Neural cell (in vitro differentiated cells): ENCODE results near the gene CPM. TPM values are rescaled to one million over a fixed set of nuclear protein-coding genes. Genes with fewer than 3 reads are reported as not detected.

Experiments
- H2AFZ ChIP-seq: fragments of 200-600, 300-800 bp; sonication (generic), shearing (Covaris generic); 2 replicates; pipeline ENCODE4 v1.6.0; 2014; ENCODE audit warnings: low read depth, mild to moderate bottlenecking, antibody characterized with exemption, low read length, moderate library complexity
- H3F3A ChIP-seq: fragments of 200-600 bp; shearing (Covaris generic); 2 replicates; pipeline ENCODE4 v1.6.1; 2016; ENCODE audit warnings: mild to moderate bottlenecking, moderate library complexity, mixed read lengths, antibody characterized with exemption, low read length; ENCODE audit not compliant: insufficient read depth, poor library complexity, severe bottlenecking
- H3K27ac ChIP-seq: fragments of 200-600, 300-800 bp; sonication (generic), shearing (Covaris generic); 2 replicates; pipeline ENCODE4 v1.5.1; 2014; ENCODE audit warnings: mild to moderate bottlenecking, low read length, moderate library complexity
- H3K27me3 ChIP-seq: fragments of 300-800, 200-600 bp; sonication (generic), shearing (Covaris generic); 2 replicates; pipeline ENCODE4 v1.6.0; 2014; ENCODE audit warnings: mild to moderate bottlenecking, low read depth, low read length, moderate library complexity; ENCODE audit not compliant: insufficient read depth
- H3K36me3 ChIP-seq: fragments of 300-800, 200-600 bp; sonication (generic), shearing (Covaris generic); 2 replicates; pipeline ENCODE4 v1.5.1; 2014; ENCODE audit warnings: mild to moderate bottlenecking, antibody characterized with exemption, low read length, moderate library complexity; ENCODE audit not compliant: insufficient read depth
- H3K4me2 ChIP-seq: fragments of 300-800, 200-600 bp; sonication (generic), shearing (Covaris generic); 2 replicates; pipeline ENCODE4 v1.6.0; 2014; ENCODE audit warnings: mild to moderate bottlenecking, low read length
- H3K4me3 ChIP-seq: fragments of 300-800, 200-600 bp; sonication (generic), shearing (Covaris generic); 2 replicates; pipeline ENCODE4 v1.5.1; 2014; ENCODE audit warnings: mild to moderate bottlenecking, low read length, moderate library complexity
- H3K79me2 ChIP-seq: fragments of 200-600 bp; shearing (Covaris generic); replicated peaks from 2 replicates; pipeline ENCODE4 v1.6.0; 2014; ENCODE audit warnings: mild to moderate bottlenecking, low read length, moderate library complexity; ENCODE audit not compliant: insufficient read depth
- H3K9ac ChIP-seq: fragments of 300-800, 200-600 bp; sonication (generic), shearing (Covaris generic); 2 replicates; pipeline ENCODE4 v1.6.1; 2016; ENCODE audit warnings: mild to moderate bottlenecking, low read length, mixed read lengths
- H3K9me2 ChIP-seq: fragments of 200-600 bp; shearing (Covaris generic); 2 replicates; pipeline ENCODE4 v1.6.1; 2016; ENCODE audit warnings: mild to moderate bottlenecking, low read length, mixed read lengths; ENCODE audit not compliant: insufficient read depth
- H3K9me3 ChIP-seq: fragments of 200-600, 300-800 bp; sonication (generic), shearing (Covaris generic); 2 replicates; pipeline ENCODE4 v1.6.1; 2016; ENCODE audit warnings: mild to moderate bottlenecking, mixed run types, low read length, moderate library complexity, mixed read lengths
- H4K20me1 ChIP-seq: fragments of 200-600 bp; shearing (Covaris generic); 2 replicates; pipeline ENCODE4 v1.6.1; 2016; ENCODE audit warnings: mild to moderate bottlenecking, mixed run types; ENCODE audit not compliant: insufficient read depth
- EP300 ChIP-seq: fragments of 450-650 bp; conservative IDR thresholded peaks from 2 replicates; pipeline ENCODE4 v1.6.1; 2014; ENCODE audit warnings: antibody characterized with exemption, mild to moderate bottlenecking, moderate library complexity; ENCODE audit not compliant: poor library complexity, severe bottlenecking
- EZH2 ChIP-seq: fragments of 200-600, 300-800 bp; shearing (Covaris generic), sonication (generic); IDR thresholded peaks from 2 replicates; pipeline ENCODE4 v1.6.1; 2014; ENCODE audit warnings: antibody characterized with exemption, low read length, borderline replicate concordance, mild to moderate bottlenecking; ENCODE audit not compliant: insufficient read depth, poor library complexity, severe bottlenecking
- MXI1 ChIP-seq: fragments of 450-650 bp; conservative IDR thresholded peaks from 2 replicates; pipeline ENCODE4 v1.6.1; 2014; ENCODE audit warnings: antibody characterized with exemption, mild to moderate bottlenecking; ENCODE audit not compliant: poor library complexity, severe bottlenecking
- POLR2AphosphoS5 ChIP-seq: IDR thresholded peaks from 2 replicates; pipeline ENCODE4 v1.6.1; 2012
- RAD21 ChIP-seq: fragments of 450-650 bp; conservative IDR thresholded peaks from 2 replicates; pipeline ENCODE4 v1.6.1; 2014; ENCODE audit warnings: antibody characterized with exemption, mild to moderate bottlenecking, moderate library complexity
- SMC3 ChIP-seq: fragments of 450-650 bp; conservative IDR thresholded peaks from 2 replicates; pipeline ENCODE4 v1.6.1; 2014; ENCODE audit warnings: antibody characterized with exemption, mild to moderate bottlenecking, moderate library complexity; ENCODE audit not compliant: poor library complexity
- TAF1 ChIP-seq: IDR thresholded peaks from 2 replicates; pipeline ENCODE4 v1.6.1; 2012; ENCODE audit warnings: low read depth
- polyA plus RNA-seq: library from polyadenylated mRNA; depleted of rRNA; stranded (reverse); fragments of >200 nt; gene quantifications from 2 replicates; pipeline ENCODE4 v1.2.3, GENCODE V29; 2014
- TF ChIP-seq, protein P1 (sequence below): IDR thresholded peaks from 2 replicates; pipeline ENCODE4 v1.6.1; 2012; ENCODE audit warnings: borderline replicate concordance
- TF ChIP-seq, protein P2 (sequence below): fragments of 450-650 bp; IDR thresholded peaks from 2 replicates; pipeline ENCODE4 v1.5.1; 2014; ENCODE audit warnings: antibody characterized with exemption, mild to moderate bottlenecking, moderate library complexity; ENCODE audit not compliant: poor library complexity, severe bottlenecking

CPM gene
- polyA plus RNA-seq, 1 donor from 2014 or later = not detected

DNA sequence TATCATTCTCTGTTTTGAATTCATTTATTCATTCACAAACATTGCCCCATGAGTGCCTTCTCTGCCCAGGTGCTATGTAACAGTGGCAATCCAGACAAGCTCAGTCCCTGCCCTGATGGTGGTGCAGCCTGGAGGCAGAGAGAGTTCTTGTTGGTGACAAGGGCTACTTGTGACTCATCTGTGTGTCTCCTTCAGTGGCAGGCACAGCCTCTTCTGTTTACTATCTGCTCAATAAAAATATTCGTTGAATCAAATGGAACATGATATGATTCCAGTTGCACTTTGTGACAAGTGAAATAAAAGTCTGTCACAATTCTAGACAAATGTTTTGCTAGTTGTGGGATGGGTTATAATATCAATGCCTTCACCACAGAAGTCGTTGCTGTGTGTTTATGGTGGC lies 20.6 kb upstream of the CPM start:
- Histone ChIP-seq H3K79me2 (no peaks in the 10 kb centered on the region), H3K9ac (no peak overlapping the region), H3K27ac (no peak overlapping the region), H4K20me1 (no peaks in the 10 kb centered on the region), H3K36me3 (no peaks in the 10 kb centered on the region), H3K9me2 (no peaks in the 10 kb centered on the region), H3K27me3 (no peaks in the 10 kb centered on the region), H3F3A (no peaks in the 10 kb centered on the region), H3K4me2 (no peak overlapping the region), H3K4me3 (no peak overlapping the region), H2AFZ (no peak overlapping the region), H3K9me3 (no peaks in the 10 kb centered on the region)
- TF ChIP-seq, protein P1, sequence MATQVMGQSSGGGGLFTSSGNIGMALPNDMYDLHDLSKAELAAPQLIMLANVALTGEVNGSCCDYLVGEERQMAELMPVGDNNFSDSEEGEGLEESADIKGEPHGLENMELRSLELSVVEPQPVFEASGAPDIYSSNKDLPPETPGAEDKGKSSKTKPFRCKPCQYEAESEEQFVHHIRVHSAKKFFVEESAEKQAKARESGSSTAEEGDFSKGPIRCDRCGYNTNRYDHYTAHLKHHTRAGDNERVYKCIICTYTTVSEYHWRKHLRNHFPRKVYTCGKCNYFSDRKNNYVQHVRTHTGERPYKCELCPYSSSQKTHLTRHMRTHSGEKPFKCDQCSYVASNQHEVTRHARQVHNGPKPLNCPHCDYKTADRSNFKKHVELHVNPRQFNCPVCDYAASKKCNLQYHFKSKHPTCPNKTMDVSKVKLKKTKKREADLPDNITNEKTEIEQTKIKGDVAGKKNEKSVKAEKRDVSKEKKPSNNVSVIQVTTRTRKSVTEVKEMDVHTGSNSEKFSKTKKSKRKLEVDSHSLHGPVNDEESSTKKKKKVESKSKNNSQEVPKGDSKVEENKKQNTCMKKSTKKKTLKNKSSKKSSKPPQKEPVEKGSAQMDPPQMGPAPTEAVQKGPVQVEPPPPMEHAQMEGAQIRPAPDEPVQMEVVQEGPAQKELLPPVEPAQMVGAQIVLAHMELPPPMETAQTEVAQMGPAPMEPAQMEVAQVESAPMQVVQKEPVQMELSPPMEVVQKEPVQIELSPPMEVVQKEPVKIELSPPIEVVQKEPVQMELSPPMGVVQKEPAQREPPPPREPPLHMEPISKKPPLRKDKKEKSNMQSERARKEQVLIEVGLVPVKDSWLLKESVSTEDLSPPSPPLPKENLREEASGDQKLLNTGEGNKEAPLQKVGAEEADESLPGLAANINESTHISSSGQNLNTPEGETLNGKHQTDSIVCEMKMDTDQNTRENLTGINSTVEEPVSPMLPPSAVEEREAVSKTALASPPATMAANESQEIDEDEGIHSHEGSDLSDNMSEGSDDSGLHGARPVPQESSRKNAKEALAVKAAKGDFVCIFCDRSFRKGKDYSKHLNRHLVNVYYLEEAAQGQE = no peak
- no peak for TF ChIP-seq TAF1
- TF ChIP-seq EZH2 = no peak
- no peak for TF ChIP-seq EP300
- TF ChIP-seq SMC3 = no peak
- no peak for TF ChIP-seq POLR2AphosphoS5
- TF ChIP-seq MXI1 = no peak
- TF ChIP-seq RAD21 = no peak
- TF ChIP-seq, protein P2, sequence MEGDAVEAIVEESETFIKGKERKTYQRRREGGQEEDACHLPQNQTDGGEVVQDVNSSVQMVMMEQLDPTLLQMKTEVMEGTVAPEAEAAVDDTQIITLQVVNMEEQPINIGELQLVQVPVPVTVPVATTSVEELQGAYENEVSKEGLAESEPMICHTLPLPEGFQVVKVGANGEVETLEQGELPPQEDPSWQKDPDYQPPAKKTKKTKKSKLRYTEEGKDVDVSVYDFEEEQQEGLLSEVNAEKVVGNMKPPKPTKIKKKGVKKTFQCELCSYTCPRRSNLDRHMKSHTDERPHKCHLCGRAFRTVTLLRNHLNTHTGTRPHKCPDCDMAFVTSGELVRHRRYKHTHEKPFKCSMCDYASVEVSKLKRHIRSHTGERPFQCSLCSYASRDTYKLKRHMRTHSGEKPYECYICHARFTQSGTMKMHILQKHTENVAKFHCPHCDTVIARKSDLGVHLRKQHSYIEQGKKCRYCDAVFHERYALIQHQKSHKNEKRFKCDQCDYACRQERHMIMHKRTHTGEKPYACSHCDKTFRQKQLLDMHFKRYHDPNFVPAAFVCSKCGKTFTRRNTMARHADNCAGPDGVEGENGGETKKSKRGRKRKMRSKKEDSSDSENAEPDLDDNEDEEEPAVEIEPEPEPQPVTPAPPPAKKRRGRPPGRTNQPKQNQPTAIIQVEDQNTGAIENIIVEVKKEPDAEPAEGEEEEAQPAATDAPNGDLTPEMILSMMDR = no peak

DNA sequence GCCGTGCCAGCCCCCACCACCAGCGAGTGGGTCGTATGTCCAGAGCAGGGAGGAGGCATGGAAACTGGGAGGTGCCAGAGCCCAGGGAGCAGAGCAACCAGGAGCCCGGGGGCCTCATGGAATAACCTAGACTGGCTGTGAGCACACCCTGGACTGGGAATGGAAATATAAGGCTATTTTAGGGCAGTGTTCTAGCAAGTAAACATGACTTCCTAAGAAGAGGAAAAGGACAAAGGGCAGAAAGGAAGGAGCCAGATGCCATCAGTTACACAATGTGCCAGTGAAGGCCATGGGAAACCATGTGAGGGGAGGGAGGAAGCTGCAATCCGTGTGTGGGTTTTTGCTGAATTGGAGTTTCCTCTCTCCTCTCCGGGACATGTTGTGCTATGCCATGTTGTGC lies 18.7 kb upstream of the CPM start:
- Histone ChIP-seq H3K9ac (no peak overlapping the region), H2AFZ (no peak overlapping the region)

More for the DNA sequence above, 18.7 kb upstream of the CPM start:
- no peaks in the 10 kb centered on the region for H3F3A ChIP-seq
- no peaks in the 10 kb centered on the region for H3K9me3 ChIP-seq
- no peaks in the 10 kb centered on the region for H3K27me3 ChIP-seq
- TF ChIP-seq, protein P1 = no peak
- TF ChIP-seq, protein P2 = no peak
- no peak for TF ChIP-seq TAF1
- H4K20me1 ChIP-seq = no peaks in the 10 kb centered on the region
- H3K9me2 ChIP-seq = no peaks in the 10 kb centered on the region
- no peaks in the 10 kb centered on the region for H3K36me3 ChIP-seq
- no peak overlapping the region for H3K27ac ChIP-seq
- no peak overlapping the region for H3K4me3 ChIP-seq
- H3K79me2 ChIP-seq = no peaks in the 10 kb centered on the region
- no peak overlapping the region for H3K4me2 ChIP-seq
